Ishikawa (cell line): ENCODE results near the gene ZNF536.

Experiments used
- CEBPB ChIP-seq: IDR thresholded peaks from 2 replicates; pipeline ENCODE4 v1.6.1; 2012
- CREB1 ChIP-seq: IDR thresholded peaks from 2 replicates; pipeline ENCODE4 v1.6.1; 2012; ENCODE audit warnings: low read depth
- EGR1 ChIP-seq: IDR thresholded peaks from 2 replicates; pipeline ENCODE4 v1.6.1; 2012
- EP300 ChIP-seq: IDR thresholded peaks from 2 replicates; pipeline ENCODE4 v1.6.1; 2012; ENCODE audit warnings: borderline replicate concordance
- TAF1 ChIP-seq: IDR thresholded peaks from 2 replicates; pipeline ENCODE4 v1.6.1; 2012; ENCODE audit warnings: low read depth, mild to moderate bottlenecking
- TF ChIP-seq, protein P1 (sequence below): IDR thresholded peaks from 2 replicates; pipeline ENCODE4 v1.6.1; 2012

DNA sequence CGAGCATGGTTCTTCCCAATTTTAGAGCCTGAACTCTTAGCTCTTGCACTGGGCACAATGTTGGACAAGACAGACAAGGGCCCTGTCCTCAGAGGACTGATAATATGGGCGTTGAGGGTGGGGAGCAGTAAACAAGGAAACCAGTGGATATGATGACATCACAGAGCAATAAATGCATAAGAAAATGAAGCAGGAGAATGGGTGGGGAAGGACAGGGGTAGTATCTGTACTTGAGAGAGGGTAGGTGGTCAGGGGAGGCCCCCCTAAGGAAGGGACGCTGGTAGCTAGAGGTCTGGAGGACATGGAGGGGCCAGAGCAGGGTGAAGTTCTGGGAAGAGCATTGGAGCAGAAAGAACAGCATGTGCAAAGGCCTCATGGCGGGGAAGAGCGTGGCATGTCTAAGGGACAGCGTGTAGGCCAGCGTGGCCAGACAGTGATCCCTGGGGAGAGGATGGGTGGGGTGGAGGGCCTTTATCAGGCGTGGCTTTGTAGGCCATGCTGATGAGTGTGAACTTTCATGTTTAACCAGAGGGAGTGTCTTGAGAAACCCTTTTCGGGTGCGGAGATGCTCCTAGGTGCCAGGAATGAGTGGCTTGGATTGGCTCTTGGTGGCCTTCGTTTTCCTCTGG is 15.1 kb upstream of the ZNF536 start:
- TF ChIP-seq CEBPB (no peak), EP300 (no peak), TAF1 (no peak), CREB1 (no peak), EGR1 (no peak)
- TF ChIP-seq, protein P1, sequence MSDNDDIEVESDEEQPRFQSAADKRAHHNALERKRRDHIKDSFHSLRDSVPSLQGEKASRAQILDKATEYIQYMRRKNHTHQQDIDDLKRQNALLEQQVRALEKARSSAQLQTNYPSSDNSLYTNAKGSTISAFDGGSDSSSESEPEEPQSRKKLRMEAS: no peak
